Measurements from ENCODE around the gene ZNF106. TPM values are rescaled to one million over a fixed set of nuclear protein-coding genes. Genes with fewer than 3 reads are reported as not detected.

The ZNF106 gene
- total and polyA plus RNA-seq, 2 of the 4 experiments (the other 2 are of a cell fraction), result 19.2 to 87.5 TPM

DNA sequence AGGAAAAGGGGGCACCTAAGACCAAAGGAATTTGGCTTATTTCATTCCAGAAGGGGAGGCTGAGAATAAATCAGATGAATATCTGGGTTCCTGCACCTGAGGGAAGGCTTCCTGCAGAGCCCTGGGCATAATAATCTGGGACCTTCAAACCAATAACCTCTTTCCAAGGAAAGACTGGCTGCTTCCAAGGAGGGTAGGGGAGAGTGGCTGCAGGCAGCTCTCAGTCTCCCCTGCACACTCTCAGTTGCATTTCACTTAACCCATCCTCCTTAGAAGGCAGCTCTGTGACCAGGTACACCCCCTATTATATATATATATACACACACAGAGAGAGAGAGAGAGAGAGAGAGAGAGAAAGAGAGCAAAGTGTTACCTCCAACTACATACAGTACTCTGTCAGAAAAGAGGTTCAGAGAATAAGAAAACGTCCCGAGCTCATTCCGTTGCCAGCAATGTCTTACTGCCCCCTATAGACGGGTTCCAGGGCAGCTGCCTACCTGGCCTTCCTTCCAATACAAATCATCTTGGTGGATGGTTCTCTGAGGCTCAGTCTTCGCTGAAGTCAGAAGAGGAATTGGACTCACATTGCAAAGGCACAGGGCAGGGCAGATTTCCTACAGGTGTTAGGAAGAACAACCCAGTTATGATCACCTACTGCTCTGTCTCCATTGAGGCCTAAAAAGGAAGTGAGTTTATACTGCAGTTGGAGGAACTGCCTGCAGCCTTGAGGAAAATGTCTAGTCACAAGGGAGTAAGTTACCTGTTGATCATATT lies 105.5 kb downstream of the ZNF106 start:
- POLR2A ChIA-PET (ENCODE audit: unreplicated experiment), result interaction anchor here (0.6 kb wide), 1 partner anchor 13 kb away, joined by 7 read pairs; no protein-coding TSS in a partner anchor
- Histone ChIP-seq H4K8ac (ENCODE audit: low read depth in 2 of 2, low read length in 2 of 2) (peak overlapping the region in 1 of 2 experiments; percentile 44; a peak in 2 of 4 replicates), H3K27me3 (ENCODE audit: control insufficient read depth, insufficient read depth, low read length) (peaks cover 2% of the 10 kb centered on the region; the same call in 1 of the 2 replicates), H4K91ac (ENCODE audit: insufficient read depth, low read depth, low read length) (no peak overlapping the region), H3K27ac (ENCODE audit: insufficient read depth, low read length) (no peak overlapping the region), H3K4ac (ENCODE audit: low read depth, low read length) (peak overlapping the region; percentile 59; the same call in 1 of the 2 replicates), H4K20me1 (ENCODE audit: insufficient read depth, low read length) (no peaks in the 10 kb centered on the region), H2AK5ac (ENCODE audit: low read depth, low read length) (0 out of 2 replicates have a peak overlapping the region, but pooled peaks have one; percentile 24), H2AK9ac (replicated peaks; ENCODE audit: low read depth, low read length, poor library complexity) (peak overlapping the region; percentile 57), H2BK15ac (ENCODE audit: low read depth, low read length) (no peak overlapping the region; the same call in 2 of the 3 replicates), H3K9me3 (ENCODE audit: control insufficient read depth, insufficient read depth, low read length) (no peaks in the 10 kb centered on the region), H2BK5ac (ENCODE audit: low read depth, low read length, poor library complexity, severe bottlenecking) (no peak overlapping the region), H3K56ac (ENCODE audit: extremely low read depth, insufficient read depth, low read length) (no peak overlapping the region), H2AFZ (replicated peaks; ENCODE audit: low read length, poor library complexity) (peak overlapping the region; percentile 1), H3K4me1 (ENCODE audit: control insufficient read depth, insufficient read depth, low read length) (peaks cover 6% of the 10 kb centered on the region), H3K9me1 (ENCODE audit: insufficient read depth, low read length) (peaks cover 14% of the 10 kb centered on the region; the same call in 1 of the 2 replicates), H3K18ac (ENCODE audit: low read depth, low read length) (no peak overlapping the region), H2BK20ac (ENCODE audit: low read depth, low read length) (peak overlapping the region; percentile 8; the same call in 1 of the 2 replicates), H4K5ac (ENCODE audit: low read depth, low read length) (no peak overlapping the region; the same call in 1 of the 2 replicates), H3K79me1 (ENCODE audit: low read depth in 1 of 2, low read length in 2 of 2) (no peaks in the 10 kb centered on the region), H3K4me2 (ENCODE audit: low read depth, low read length) (no peak overlapping the region), H3K14ac (replicated peaks; ENCODE audit: low read depth, low read length) (peak overlapping the region; percentile 34), H3K23ac (ENCODE audit: low read depth, low read length) (no peak overlapping the region), H3K4me3 (ENCODE audit: insufficient read depth, low read depth, low read length) (no peak overlapping the region), H3K36me3 (ENCODE audit: control insufficient read depth, insufficient read depth, low read length) (no peaks in the 10 kb centered on the region), H2BK120ac (ENCODE audit: low read depth, low read length) (peak overlapping the region; percentile 10; the same call in 1 of the 2 replicates), H3K9ac (ENCODE audit: low read depth, low read length) (no peak overlapping the region)
- no CpG with 5 or more reads among the region's 5 CpGs for WGBS, 2 experiments (ENCODE audit: extremely low coverage in 2 of 2, insufficient read length in 1 of 2)
- dilution Hi-C loops (cut with HindIII; ENCODE audit: low sequenced_read_pairs, unreplicated experiment), result no loop called here
- TF ChIP-seq BHLHE40 (IDR thresholded peaks at IDR 0.05; ENCODE audit: low read depth, low read length), result no peak
- peak; percentile 77 for TF ChIP-seq CTCF (conservative IDR thresholded peaks at IDR 0.05; ENCODE audit: low read depth, low read length)
- TF ChIP-seq RAD21 (IDR thresholded peaks at IDR 0.05; ENCODE audit: low read length), result peak; percentile 81
- TF ChIP-seq SMC3 (IDR thresholded peaks at IDR 0.05; ENCODE audit: low read depth, low read length), result peak; percentile 50
- TF ChIP-seq MAFK (IDR thresholded peaks at IDR 0.05; ENCODE audit: low read depth, low read length), result no peak
- intact Hi-C loops (cut with micrococcal nuclease), result loop anchor here (1.0 to 5.0 kb wide), 2 partner anchors 112 to 178 kb away; partner anchors contain the start of genes GANC, TMEM87A and VPS39
- in situ Hi-C loops (cut with MboI; ENCODE audit: low sequenced_read_pairs), result no loop called here
- no TSS peak for BruUV-seq (replicated peaks)
- ATAC-seq (ENCODE audit: low read depth) (peak; percentile 95), DNase-seq (peak; percentile 62)
- CTCF ChIA-PET, result interaction anchor here (1.2 kb wide), 2 partner anchors 9 to 11 kb away, joined by 5 to 8 read pairs; no protein-coding TSS in a partner anchor
